DND-41 (cell line): ENCODE data around the gene STARD13.

Source experiments
- CTCF ChIP-seq: IDR thresholded peaks from 2 replicates; pipeline ENCODE4 v1.5.1; 2012; ENCODE audit warnings: borderline replicate concordance, low read length, moderate library complexity, mild to moderate bottlenecking; ENCODE audit not compliant: poor library complexity, severe bottlenecking; ENCODE audit errors: extremely low read depth
- EZH2 ChIP-seq: IDR thresholded peaks from 3 replicates; pipeline ENCODE4 v1.6.1; 2012; ENCODE audit warnings: borderline replicate concordance, low read depth, mild to moderate bottlenecking, moderate library complexity, low read length, inconsistent platforms; ENCODE audit not compliant: severe bottlenecking

GRCh38 chr13:33232883-33233282, 52.7 kb downstream of the STARD13 start:
- no peak for TF ChIP-seq EZH2
- TF ChIP-seq CTCF: no peak
